MM.1S (cell line): Measurements from ENCODE around the gene SLC6A9.

Source experiments
- EZH2 ChIP-seq: fragments of 300-600 bp; sonication (generic); optimal IDR thresholded peaks from 2 replicates; pipeline ENCODE3; 2017; ENCODE audit warnings: low read depth, mild to moderate bottlenecking, antibody characterized with exemption, low read length, mixed read lengths
- TF ChIP-seq, protein P1 (sequence below): fragments of 300-600 bp; sonication (generic); IDR thresholded peaks from 2 replicates; pipeline ENCODE4 v1.5.1; 2016; ENCODE audit warnings: antibody characterized with exemption, low read length, mixed read lengths

DNA sequence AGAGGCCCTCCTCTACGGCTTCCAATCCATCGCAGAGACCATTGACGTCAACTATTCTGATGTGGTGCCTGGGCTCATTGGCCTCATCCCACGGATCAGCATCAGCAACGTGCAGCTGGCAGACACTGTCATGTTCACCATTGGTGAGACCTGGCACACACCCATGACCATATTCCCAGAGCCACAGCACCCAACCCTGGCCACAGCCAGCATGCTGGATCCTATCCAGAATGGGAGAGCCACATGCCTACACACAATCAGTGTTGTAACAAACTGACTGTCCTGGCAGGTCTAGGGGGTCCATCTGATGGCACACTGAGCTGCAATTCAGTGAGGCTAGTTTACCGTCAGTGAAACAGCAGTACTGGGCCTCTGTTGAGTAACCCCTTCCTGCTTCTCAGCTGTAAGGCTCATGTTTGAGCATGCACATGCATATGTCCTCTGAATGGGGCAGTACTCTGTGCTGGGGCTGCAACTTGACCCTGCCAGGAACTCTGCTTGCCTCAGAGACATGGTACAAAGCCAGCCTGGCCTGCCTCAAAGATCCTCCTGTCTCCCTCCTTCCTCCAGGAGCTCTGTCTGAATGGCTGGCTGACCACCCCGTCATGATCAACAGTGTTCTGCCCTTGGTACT, 73.7 kb downstream of the SLC6A9 start:
- TF ChIP-seq, protein P1, sequence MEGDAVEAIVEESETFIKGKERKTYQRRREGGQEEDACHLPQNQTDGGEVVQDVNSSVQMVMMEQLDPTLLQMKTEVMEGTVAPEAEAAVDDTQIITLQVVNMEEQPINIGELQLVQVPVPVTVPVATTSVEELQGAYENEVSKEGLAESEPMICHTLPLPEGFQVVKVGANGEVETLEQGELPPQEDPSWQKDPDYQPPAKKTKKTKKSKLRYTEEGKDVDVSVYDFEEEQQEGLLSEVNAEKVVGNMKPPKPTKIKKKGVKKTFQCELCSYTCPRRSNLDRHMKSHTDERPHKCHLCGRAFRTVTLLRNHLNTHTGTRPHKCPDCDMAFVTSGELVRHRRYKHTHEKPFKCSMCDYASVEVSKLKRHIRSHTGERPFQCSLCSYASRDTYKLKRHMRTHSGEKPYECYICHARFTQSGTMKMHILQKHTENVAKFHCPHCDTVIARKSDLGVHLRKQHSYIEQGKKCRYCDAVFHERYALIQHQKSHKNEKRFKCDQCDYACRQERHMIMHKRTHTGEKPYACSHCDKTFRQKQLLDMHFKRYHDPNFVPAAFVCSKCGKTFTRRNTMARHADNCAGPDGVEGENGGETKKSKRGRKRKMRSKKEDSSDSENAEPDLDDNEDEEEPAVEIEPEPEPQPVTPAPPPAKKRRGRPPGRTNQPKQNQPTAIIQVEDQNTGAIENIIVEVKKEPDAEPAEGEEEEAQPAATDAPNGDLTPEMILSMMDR, result no peak
- TF ChIP-seq EZH2, result no peak
